ENCODE data around the gene GAL3ST1. TPM values are rescaled to one million over a fixed set of nuclear protein-coding genes. Genes with fewer than 3 reads are reported as not detected.

Gene GAL3ST1
- total and polyA plus RNA-seq, 4 donors, result 1.0 to 19.4 (median 1.5) TPM

- WGBS, result 84% methylated on average over 9 of the region's 9 CpGs
- TF ChIP-seq HNF4G (IDR thresholded peaks at IDR 0.05) (no peak), RXRA (IDR thresholded peaks at IDR 0.05) (no peak), TAF1 (conservative IDR thresholded peaks at IDR 0.05) (no peak), NR2F2 (IDR thresholded peaks at IDR 0.05) (no peak)
- TF ChIP-seq, protein P1, sequence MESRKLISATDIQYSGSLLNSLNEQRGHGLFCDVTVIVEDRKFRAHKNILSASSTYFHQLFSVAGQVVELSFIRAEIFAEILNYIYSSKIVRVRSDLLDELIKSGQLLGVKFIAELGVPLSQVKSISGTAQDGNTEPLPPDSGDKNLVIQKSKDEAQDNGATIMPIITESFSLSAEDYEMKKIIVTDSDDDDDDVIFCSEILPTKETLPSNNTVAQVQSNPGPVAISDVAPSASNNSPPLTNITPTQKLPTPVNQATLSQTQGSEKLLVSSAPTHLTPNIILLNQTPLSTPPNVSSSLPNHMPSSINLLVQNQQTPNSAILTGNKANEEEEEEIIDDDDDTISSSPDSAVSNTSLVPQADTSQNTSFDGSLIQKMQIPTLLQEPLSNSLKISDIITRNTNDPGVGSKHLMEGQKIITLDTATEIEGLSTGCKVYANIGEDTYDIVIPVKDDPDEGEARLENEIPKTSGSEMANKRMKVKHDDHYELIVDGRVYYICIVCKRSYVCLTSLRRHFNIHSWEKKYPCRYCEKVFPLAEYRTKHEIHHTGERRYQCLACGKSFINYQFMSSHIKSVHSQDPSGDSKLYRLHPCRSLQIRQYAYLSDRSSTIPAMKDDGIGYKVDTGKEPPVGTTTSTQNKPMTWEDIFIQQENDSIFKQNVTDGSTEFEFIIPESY (IDR thresholded peaks at IDR 0.05), result no peak
- Histone ChIP-seq H3K4me3 (ENCODE audit: low read depth in 1 of 3, low read length in 3 of 3) (no peak overlapping the region), H3K36me3 (ENCODE audit: control insufficient read depth in 4 of 4, insufficient read depth in 3 of 4, low read depth in 1 of 4, low read length in 3 of 4) (no peaks in the 10 kb centered on the region), H3K27ac (ENCODE audit: low read depth in 1 of 2, low read length in 2 of 2) (no peak overlapping the region), H3K4me1 (ENCODE audit: control insufficient read depth in 4 of 4, insufficient read depth in 4 of 4, low read length in 3 of 4) (peaks cover 0 to 4% (median 0%) of the 10 kb centered on the region in 4 donors), H3K9ac (ENCODE audit: low read depth in 1 of 2, low read length in 2 of 2) (no peak overlapping the region), H3K9me3 (ENCODE audit: control insufficient read depth in 4 of 4, low read length in 3 of 4) (no peaks in the 10 kb centered on the region), H3K27me3 (ENCODE audit: control insufficient read depth in 4 of 4, insufficient read depth in 4 of 4, low read length in 3 of 4) (no peaks in the 10 kb centered on the region)
- DNase-seq (ENCODE audit: low spot score), result no peak
Observed at GRCh38 chr22:30537083-30537731, 37.3 kb downstream of the GAL3ST1 start.

DNA sequence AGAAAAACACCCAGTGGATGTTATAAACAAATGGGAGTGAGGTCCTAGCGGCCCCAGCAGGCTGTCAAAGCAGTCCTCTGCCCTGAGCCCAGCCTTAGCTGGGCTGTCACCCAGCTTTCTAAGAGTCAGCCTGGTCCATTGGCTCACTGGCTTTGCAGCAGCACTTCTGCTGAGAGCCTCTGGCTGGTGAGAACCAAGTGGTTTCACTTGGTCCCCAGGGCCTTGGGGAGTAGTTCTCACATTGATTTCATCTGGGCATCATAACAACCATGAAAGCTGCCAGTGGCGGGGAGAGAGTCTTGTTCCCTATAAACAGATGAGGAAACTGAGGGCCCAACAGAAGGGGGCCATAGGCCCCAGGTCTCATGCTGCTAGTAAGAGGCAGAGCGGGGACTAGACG is 39.3 kb downstream of the GAL3ST1 start:
- H3K27ac ChIP-seq (ENCODE audit: low read depth in 1 of 2, low read length in 2 of 2), result no peak overlapping the region
- no peaks in the 10 kb centered on the region for H3K4me1 ChIP-seq (ENCODE audit: control insufficient read depth in 4 of 4, insufficient read depth in 4 of 4, low read length in 3 of 4)
- TF ChIP-seq, protein P2, sequence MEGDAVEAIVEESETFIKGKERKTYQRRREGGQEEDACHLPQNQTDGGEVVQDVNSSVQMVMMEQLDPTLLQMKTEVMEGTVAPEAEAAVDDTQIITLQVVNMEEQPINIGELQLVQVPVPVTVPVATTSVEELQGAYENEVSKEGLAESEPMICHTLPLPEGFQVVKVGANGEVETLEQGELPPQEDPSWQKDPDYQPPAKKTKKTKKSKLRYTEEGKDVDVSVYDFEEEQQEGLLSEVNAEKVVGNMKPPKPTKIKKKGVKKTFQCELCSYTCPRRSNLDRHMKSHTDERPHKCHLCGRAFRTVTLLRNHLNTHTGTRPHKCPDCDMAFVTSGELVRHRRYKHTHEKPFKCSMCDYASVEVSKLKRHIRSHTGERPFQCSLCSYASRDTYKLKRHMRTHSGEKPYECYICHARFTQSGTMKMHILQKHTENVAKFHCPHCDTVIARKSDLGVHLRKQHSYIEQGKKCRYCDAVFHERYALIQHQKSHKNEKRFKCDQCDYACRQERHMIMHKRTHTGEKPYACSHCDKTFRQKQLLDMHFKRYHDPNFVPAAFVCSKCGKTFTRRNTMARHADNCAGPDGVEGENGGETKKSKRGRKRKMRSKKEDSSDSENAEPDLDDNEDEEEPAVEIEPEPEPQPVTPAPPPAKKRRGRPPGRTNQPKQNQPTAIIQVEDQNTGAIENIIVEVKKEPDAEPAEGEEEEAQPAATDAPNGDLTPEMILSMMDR (IDR thresholded peaks at IDR 0.05; ENCODE audit: low read depth, low read length, missing input control), result no peak
- TF ChIP-seq, protein P1 (IDR thresholded peaks at IDR 0.05), result no peak
- no peak for TF ChIP-seq HNF4G (IDR thresholded peaks at IDR 0.05)
- TF ChIP-seq YY1 (IDR thresholded peaks at IDR 0.05), result no peak
- TF ChIP-seq, protein P3, sequence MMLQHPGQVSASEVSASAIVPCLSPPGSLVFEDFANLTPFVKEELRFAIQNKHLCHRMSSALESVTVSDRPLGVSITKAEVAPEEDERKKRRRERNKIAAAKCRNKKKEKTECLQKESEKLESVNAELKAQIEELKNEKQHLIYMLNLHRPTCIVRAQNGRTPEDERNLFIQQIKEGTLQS (IDR thresholded peaks at IDR 0.05), result no peak
- no peak for TF ChIP-seq RAD21 (IDR thresholded peaks at IDR 0.05)
- TF ChIP-seq EGR1 (IDR thresholded peaks at IDR 0.05; ENCODE audit: low read depth in 2 of 2), result no peak
- no peak for TF ChIP-seq FOXA1 (IDR thresholded peaks at IDR 0.05)
- TF ChIP-seq, protein P4, sequence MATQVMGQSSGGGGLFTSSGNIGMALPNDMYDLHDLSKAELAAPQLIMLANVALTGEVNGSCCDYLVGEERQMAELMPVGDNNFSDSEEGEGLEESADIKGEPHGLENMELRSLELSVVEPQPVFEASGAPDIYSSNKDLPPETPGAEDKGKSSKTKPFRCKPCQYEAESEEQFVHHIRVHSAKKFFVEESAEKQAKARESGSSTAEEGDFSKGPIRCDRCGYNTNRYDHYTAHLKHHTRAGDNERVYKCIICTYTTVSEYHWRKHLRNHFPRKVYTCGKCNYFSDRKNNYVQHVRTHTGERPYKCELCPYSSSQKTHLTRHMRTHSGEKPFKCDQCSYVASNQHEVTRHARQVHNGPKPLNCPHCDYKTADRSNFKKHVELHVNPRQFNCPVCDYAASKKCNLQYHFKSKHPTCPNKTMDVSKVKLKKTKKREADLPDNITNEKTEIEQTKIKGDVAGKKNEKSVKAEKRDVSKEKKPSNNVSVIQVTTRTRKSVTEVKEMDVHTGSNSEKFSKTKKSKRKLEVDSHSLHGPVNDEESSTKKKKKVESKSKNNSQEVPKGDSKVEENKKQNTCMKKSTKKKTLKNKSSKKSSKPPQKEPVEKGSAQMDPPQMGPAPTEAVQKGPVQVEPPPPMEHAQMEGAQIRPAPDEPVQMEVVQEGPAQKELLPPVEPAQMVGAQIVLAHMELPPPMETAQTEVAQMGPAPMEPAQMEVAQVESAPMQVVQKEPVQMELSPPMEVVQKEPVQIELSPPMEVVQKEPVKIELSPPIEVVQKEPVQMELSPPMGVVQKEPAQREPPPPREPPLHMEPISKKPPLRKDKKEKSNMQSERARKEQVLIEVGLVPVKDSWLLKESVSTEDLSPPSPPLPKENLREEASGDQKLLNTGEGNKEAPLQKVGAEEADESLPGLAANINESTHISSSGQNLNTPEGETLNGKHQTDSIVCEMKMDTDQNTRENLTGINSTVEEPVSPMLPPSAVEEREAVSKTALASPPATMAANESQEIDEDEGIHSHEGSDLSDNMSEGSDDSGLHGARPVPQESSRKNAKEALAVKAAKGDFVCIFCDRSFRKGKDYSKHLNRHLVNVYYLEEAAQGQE (IDR thresholded peaks at IDR 0.05), result no peak
- no peak for TF ChIP-seq HNF4A (conservative IDR thresholded peaks at IDR 0.05)
- TF ChIP-seq SP1 (IDR thresholded peaks at IDR 0.05), result no peak
- no peak for TF ChIP-seq TAF1 (conservative IDR thresholded peaks at IDR 0.05)
- TF ChIP-seq JUND (IDR thresholded peaks at IDR 0.05), result no peak
- no peak for TF ChIP-seq FOXA2 (IDR thresholded peaks at IDR 0.05)
- TF ChIP-seq, protein P5, sequence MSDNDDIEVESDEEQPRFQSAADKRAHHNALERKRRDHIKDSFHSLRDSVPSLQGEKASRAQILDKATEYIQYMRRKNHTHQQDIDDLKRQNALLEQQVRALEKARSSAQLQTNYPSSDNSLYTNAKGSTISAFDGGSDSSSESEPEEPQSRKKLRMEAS (IDR thresholded peaks at IDR 0.05), result no peak
- no peak for TF ChIP-seq NR2F2 (IDR thresholded peaks at IDR 0.05)
- no peaks in the 10 kb centered on the region for H3K27me3 ChIP-seq (ENCODE audit: control insufficient read depth in 4 of 4, insufficient read depth in 4 of 4, low read length in 3 of 4)
- no peaks in the 10 kb centered on the region for H3K36me3 ChIP-seq (ENCODE audit: control insufficient read depth in 4 of 4, insufficient read depth in 3 of 4, low read depth in 1 of 4, low read length in 3 of 4)
- no peak overlapping the region for H3K9ac ChIP-seq (ENCODE audit: low read depth in 1 of 2, low read length in 2 of 2)
- H3K9me3 ChIP-seq (ENCODE audit: control insufficient read depth in 4 of 4, low read length in 3 of 4), result no peaks in the 10 kb centered on the region
- 94% methylated on average over 4 of the region's 4 CpGs for WGBS
- no peak for DNase-seq (ENCODE audit: low spot score)
- no peak overlapping the region for H3K4me3 ChIP-seq (ENCODE audit: low read depth in 1 of 3, low read length in 3 of 3)

Data from liver (tissue), 9 donors.